Peyer's patch (tissue), 4 donors: Measurements from ENCODE around the gene TP73. TPM values are rescaled to one million over a fixed set of nuclear protein-coding genes. Genes with fewer than 3 reads are reported as not detected.

Experiments
- DNase-seq, 3 donors: peaks; one replicate each; pipeline ENCODE4 v3.0.0-alpha.2; 2017 to 2019
- H3K27ac ChIP-seq, 4 donors: fragments of 200-600 bp; sonication (generic); one replicate each; pipeline ENCODE4 v1.5.1; 2016 to 2019
- H3K27me3 ChIP-seq, 2 donors: fragments of 200-600 bp; sonication (generic); one replicate each; pipeline ENCODE4 v1.5.1; 2019
- H3K36me3 ChIP-seq, 3 donors: fragments of 200-600 bp; sonication (generic); one replicate each; pipeline ENCODE4 v1.5.1; 2016 to 2019
- H3K4me1 ChIP-seq, 4 donors: fragments of 200-600 bp; sonication (generic); one replicate each; pipeline ENCODE4 v1.5.1; 2016 to 2019
- H3K4me3 ChIP-seq, 4 donors: fragments of 200-600 bp; sonication (generic); 1 replicate in 3 of 4; 2 replicates in 1 of 4; pipeline ENCODE4 v1.5.1; 2016 to 2019; ENCODE audit warnings: mild to moderate bottlenecking in 1 of 4
- H3K9me3 ChIP-seq, 4 donors: fragments of 200-600 bp; sonication (generic); one replicate each; pipeline ENCODE4 v1.5.1; 2016 to 2019; ENCODE audit warnings: mild to moderate bottlenecking in 1 of 4
- POLR2A ChIP-seq, 2 donors: fragments of 450-650 bp; IDR thresholded peaks; one replicate each; pipeline ENCODE4 v1.5.1; 2017; ENCODE audit warnings: antibody characterized with exemption in 2 of 2, mild to moderate bottlenecking in 2 of 2, moderate library complexity in 2 of 2
- total RNA-seq, 4 donors: library from RNA; depleted of rRNA; stranded (reverse); fragments of >200 nt; gene quantifications; one replicate each; pipeline ENCODE4 v1.1.0, GENCODE V29; 2016
- TF ChIP-seq, protein P1 (sequence below), 6 experiments: fragments of 450-650 bp in 4 of 6; fragments of 200-600 bp in 2 of 6; sonication (generic) in 1 of 6; IDR thresholded peaks; one replicate each; pipeline ENCODE4 v1.5.1; 2017 to 2019; ENCODE audit warnings: antibody characterized with exemption in 6 of 6, mild to moderate bottlenecking in 3 of 6, moderate library complexity in 1 of 6

Gene TP73
- total RNA-seq, 4 donors from 2014 or later, result 0.38 TPM; not detected in 3

DNA sequence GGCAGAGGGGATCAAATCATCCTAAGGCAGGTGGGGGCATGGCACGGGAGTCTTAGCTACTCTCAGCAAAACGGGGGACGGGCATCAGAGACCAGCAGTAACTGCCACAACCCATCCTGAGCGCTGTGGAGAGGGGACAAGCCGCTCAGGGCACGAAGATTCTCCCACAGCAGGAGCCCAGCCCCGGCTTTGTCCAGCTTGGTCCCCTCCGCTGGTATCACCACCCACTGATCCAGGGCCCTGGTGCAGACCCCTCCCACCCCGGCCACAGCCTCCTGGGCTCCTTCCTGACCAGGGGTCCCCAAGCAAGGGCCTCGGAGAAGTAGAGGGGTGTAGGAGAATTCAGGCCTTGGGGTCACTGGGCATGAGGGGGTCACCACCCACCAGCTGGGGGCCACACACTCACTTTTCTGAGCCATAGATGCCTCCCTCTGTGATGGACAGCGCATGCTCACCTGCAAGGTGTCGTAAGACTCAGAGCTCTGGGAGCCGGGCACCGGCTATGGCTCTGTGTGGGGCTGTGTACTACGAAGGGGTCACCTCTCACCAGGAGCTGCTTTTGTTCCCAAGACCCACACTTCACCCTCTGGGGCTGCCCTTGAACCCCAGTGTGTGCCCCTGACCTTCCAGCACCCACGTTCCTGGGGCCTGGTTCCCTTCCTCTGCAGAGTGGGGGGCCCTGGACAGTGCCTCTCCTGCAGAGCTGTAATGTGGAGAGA is 117.9 kb downstream of the TP73 start:
- peaks cover 0 to 3% of the 10 kb centered on the region in 2 donors for H3K27me3 ChIP-seq
- peak in 1 of 3 donors; percentile 27 for DNase-seq
- peaks cover 3 to 24% (median 13%) of the 10 kb centered on the region in 4 donors for H3K4me1 ChIP-seq
- no peak for TF ChIP-seq POLR2A (IDR thresholded peaks at IDR 0.05)
- TF ChIP-seq, protein P1, sequence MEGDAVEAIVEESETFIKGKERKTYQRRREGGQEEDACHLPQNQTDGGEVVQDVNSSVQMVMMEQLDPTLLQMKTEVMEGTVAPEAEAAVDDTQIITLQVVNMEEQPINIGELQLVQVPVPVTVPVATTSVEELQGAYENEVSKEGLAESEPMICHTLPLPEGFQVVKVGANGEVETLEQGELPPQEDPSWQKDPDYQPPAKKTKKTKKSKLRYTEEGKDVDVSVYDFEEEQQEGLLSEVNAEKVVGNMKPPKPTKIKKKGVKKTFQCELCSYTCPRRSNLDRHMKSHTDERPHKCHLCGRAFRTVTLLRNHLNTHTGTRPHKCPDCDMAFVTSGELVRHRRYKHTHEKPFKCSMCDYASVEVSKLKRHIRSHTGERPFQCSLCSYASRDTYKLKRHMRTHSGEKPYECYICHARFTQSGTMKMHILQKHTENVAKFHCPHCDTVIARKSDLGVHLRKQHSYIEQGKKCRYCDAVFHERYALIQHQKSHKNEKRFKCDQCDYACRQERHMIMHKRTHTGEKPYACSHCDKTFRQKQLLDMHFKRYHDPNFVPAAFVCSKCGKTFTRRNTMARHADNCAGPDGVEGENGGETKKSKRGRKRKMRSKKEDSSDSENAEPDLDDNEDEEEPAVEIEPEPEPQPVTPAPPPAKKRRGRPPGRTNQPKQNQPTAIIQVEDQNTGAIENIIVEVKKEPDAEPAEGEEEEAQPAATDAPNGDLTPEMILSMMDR (IDR thresholded peaks at IDR 0.05), result no peak
- H3K9me3 ChIP-seq, result no peaks in the 10 kb centered on the region
- H3K4me3 ChIP-seq, result no peak overlapping the region
- no peaks in the 10 kb centered on the region for H3K36me3 ChIP-seq
- no peak overlapping the region for H3K27ac ChIP-seq

DNA sequence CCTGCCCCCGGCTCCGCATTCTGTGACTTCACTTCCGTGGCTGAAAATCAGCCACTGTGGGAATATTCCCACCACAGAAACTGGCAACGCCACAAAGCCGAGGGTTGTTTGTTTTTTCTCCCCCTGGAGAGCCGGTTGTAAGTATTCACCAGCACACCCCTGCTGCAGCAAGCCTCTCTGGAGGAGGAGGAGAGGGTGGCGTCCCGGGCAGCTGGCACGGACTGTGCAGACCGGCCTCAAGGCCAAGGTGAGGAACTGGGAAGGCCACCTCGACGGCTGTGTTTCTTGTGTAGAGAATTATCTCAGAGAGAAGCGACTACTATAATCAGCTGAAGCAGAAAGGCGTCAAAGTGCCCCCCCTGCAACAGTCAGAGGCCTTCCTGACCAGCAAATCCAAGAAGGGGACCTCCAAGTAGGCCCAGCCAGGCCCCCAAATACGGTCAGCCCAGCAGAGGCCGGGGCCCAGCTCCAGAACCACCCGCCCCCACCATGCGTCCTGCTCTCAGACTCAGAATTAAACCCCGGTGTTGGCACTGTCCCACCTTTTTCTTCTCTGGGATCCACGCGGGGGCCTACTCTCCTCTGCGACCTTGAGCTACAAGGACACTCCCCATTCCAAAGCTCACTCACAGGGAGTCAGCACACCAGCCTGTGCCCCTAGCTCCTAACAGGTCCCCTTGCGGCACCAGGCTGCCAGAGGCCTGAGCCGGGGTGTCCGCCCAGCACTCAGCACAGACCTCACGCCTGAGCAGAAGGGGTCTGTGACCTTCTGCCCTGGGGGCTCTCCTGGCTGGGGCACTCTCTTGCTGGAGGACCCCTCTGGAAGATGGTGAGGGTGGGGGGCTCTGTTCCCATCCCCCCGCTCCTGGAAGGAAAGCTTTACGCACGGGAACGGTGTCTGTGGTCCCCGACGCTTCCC is 119.1 kb downstream of the TP73 start:
- no peaks in the 10 kb centered on the region for H3K36me3 ChIP-seq
- TF ChIP-seq, protein P1 (IDR thresholded peaks at IDR 0.05), result no peak
- TF ChIP-seq POLR2A (IDR thresholded peaks at IDR 0.05), result no peak
- H3K27ac ChIP-seq, result peak overlapping the region in 1 of 4 donors; percentile 78
- peaks cover 8 to 36% (median 19%) of the 10 kb centered on the region in 4 donors for H3K4me1 ChIP-seq
- peak overlapping the region; percentile 66 to 89 (median 76) for H3K4me3 ChIP-seq
- DNase-seq, result peak in 1 of 3 donors; percentile 44
- H3K9me3 ChIP-seq, result no peaks in the 10 kb centered on the region
- peaks cover 0 to 3% of the 10 kb centered on the region in 2 donors for H3K27me3 ChIP-seq

DNA sequence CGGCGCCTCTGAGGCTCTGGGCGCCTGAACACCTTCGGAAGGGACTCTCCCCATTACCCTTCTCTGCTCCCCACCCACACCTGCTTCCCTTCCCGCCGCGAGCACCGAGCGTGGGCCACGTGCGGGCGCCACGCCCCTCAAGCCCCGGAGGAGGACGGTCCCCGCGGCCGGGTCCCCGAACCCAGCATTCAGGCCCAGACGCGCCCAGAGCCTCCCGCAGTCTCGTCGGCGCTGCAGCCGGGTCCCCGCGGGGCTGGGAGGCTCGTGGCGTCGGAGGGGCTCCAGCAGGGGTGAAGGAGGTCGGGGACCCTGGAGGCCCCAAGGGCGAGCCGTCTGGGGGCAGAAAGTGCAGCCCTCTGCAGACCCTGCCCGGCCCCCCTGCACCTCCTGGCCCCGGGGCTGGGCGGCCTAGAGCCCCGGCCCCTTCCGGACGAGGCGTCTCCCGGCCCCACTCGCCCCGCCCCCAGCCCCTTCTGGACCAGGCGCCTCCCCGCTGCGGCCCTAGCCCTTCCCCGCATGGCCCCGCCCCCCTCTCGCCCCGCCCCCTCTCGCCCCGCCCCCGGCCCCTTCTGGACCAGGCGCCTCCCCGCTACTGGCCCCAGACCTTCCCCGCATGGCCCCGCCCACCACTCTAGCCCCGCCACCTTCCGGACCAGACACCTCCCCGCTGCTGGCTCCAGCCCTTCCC is 119.9 kb downstream of the TP73 start:
- TF ChIP-seq, protein P1 (IDR thresholded peaks at IDR 0.05), result no peak
- TF ChIP-seq POLR2A (IDR thresholded peaks at IDR 0.05), result no peak
- no peaks in the 10 kb centered on the region for H3K36me3 ChIP-seq
- peak; percentile 91 to 98 (median 97) for DNase-seq
- H3K4me3 ChIP-seq, result peak overlapping the region; percentile 66 to 89 (median 76)
- H3K27ac ChIP-seq, result peak overlapping the region; percentile 56 to 80 (median 66)
- H3K9me3 ChIP-seq, result no peaks in the 10 kb centered on the region
- H3K27me3 ChIP-seq, result peaks cover 0 to 3% of the 10 kb centered on the region in 2 donors
- peaks cover 8 to 37% (median 19%) of the 10 kb centered on the region in 4 donors for H3K4me1 ChIP-seq

DNA sequence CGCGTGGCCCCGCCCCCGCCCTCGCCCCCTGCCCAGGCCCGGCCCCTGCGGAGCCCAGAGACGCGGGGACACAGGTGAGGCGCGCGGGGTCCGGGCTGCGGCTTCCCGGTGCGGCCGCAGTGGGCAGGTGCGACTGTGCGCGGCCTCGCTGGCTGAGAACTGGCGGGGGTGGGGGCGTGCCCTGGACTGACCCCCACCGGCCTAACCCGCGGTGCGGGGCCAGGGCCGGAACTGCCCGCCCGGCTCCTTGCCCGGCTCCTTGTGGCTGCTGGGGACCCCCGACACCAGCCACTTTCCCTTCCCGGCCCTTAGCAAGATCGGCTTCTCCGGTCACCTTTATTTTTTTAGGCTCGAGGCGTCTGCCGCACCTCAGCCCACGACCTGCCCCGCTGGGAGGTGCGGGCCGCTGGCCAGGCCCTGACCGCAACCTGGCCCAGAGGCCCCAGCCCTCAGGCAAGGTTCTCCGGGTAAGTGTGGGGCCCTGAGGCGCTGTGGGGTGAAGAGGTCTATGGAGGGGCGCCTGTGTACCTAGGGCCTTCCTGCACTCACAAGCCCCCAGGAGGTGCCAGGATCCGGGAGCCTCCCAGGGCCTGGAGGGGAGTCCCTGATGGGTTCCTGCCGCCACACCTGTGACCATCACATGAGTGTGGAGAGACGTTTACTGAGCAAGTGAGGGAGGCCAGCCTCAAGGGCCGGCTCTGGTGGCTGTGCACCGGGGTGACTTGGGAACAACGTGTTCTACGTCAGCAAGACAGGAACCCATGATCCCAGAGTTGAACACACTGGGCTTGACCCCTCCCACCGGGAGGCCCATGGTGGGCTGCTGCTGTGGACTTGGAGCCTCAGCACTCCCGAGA is 120.6 kb downstream of the TP73 start, which contains the start of gene SMIM1:
Gene SMIM1 (plus strand): TSS at position 35 of the 857 bp plus-strand sequence. CDS start 2,625 bp downstream, outside the sequence.
- peak in 1 of 3 donors; percentile 53 for DNase-seq

More for the DNA sequence above, 120.6 kb downstream of the TP73 start, which contains the start of gene SMIM1:
- Histone ChIP-seq H3K36me3 (no peaks in the 10 kb centered on the region), H3K4me3 (peak within 1 kb of the TSS; percentile 66 to 89 (median 76)), H3K27ac (peak within 1 kb of the TSS; percentile 56 to 80 (median 66)), H3K9me3 (no peaks in the 10 kb centered on the region), H3K4me1 (peaks cover 8 to 37% (median 19%) of the 10 kb centered on the region in 4 donors), H3K27me3 (peaks cover 0 to 3% of the 10 kb centered on the region in 2 donors)
- TF ChIP-seq, protein P1 (IDR thresholded peaks at IDR 0.05), result no peak
- TF ChIP-seq POLR2A (IDR thresholded peaks at IDR 0.05), result no peak
